Pericardium fibroblast (primary cell): Measurements from ENCODE around the gene B4GALNT4. TPM values are rescaled to one million over a fixed set of nuclear protein-coding genes. Genes with fewer than 3 reads are reported as not detected.

Experiments
- total RNA-seq: library from RNA; depleted of rRNA; stranded (reverse); fragments of >200 nt; gene quantifications from 2 replicates; pipeline ENCODE4 v1.2.3, GENCODE V29; 2015

B4GALNT4 gene
- 3.0 and 28.3 TPM in 2 replicates for total RNA-seq

GRCh38 chr11:369336-370018 lies at the start of gene B4GALNT4:
Gene B4GALNT4 (plus strand): TSS chr11:369499. CDS start chr11:369804, 305 bp downstream.

GRCh38 chr11:394034-394857 lies 24.9 kb downstream of the B4GALNT4 start, which contains the start of gene PKP3:
Gene PKP3 (plus strand): TSS chr11:394209. CDS start chr11:394293, 84 bp downstream.

Other genes starting within 250 kb of the B4GALNT4 start
- not detected in 2 replicates for gene SCGB1C1, start 176.4 kb upstream of the B4GALNT4 start, total RNA-seq
- gene BET1L, start 162.1 kb upstream of the B4GALNT4 start, total RNA-seq = 26.3 and 33.6 TPM in 2 replicates
- gene RIC8A, start 161.8 kb upstream of the B4GALNT4 start, total RNA-seq = 71.2 and 82.5 TPM in 2 replicates
- gene SIRT3, start 133.2 kb upstream of the B4GALNT4 start, total RNA-seq = 9.8 and 15.2 TPM in 2 replicates
- 94.1 and 119 TPM in 2 replicates for gene PSMD13, start 132.5 kb upstream of the B4GALNT4 start, total RNA-seq
- gene NLRP6, start 91.1 kb upstream of the B4GALNT4 start, total RNA-seq = not detected in 2 replicates
- 9.8 and 16.9 TPM in 2 replicates for gene PGGHG, start 80.4 kb upstream of the B4GALNT4 start, total RNA-seq
- gene IFITM5, start 70.0 kb upstream of the B4GALNT4 start, total RNA-seq = not detected in 2 replicates
- 312 and 572 TPM in 2 replicates for gene IFITM2, start 61.7 kb upstream of the B4GALNT4 start, total RNA-seq
- 300 and 328 TPM in 2 replicates for gene IFITM1, start 55.5 kb upstream of the B4GALNT4 start, total RNA-seq
- 559 and 914 TPM in 2 replicates for gene IFITM3, start 48.6 kb upstream of the B4GALNT4 start, total RNA-seq
- 1.9 and 11.9 TPM in 2 replicates for gene PKP3, start 24.7 kb downstream of the B4GALNT4 start, total RNA-seq
- 45.2 and 50.6 TPM in 2 replicates for gene SIGIRR, start 45.5 kb downstream of the B4GALNT4 start, total RNA-seq
- not detected in 2 replicates for gene ANO9, start 72.5 kb downstream of the B4GALNT4 start, total RNA-seq
- 65.9 and 71.3 TPM in 2 replicates for gene PTDSS2, start 80.8 kb downstream of the B4GALNT4 start, total RNA-seq
- gene RNH1, start 137.7 kb downstream of the B4GALNT4 start, total RNA-seq = 401 and 651 TPM in 2 replicates
- gene HRAS, start 166.1 kb downstream of the B4GALNT4 start, total RNA-seq = 48.3 and 53.2 TPM in 2 replicates
- 0.12 and 1.1 TPM in 2 replicates for gene LRRC56, start 168.0 kb downstream of the B4GALNT4 start, total RNA-seq
- 0.60 and 0.70 TPM in 2 replicates for gene LMNTD2, start 191.2 kb downstream of the B4GALNT4 start, total RNA-seq
- gene RASSF7, start 191.5 kb downstream of the B4GALNT4 start, total RNA-seq = 4.4 and 27.9 TPM in 2 replicates
- 14.8 and 16.9 TPM in 2 replicates for gene PHRF1, start 207.0 kb downstream of the B4GALNT4 start, total RNA-seq
- 18.9 and 21.2 TPM in 2 replicates for gene IRF7, start 246.5 kb downstream of the B4GALNT4 start, total RNA-seq